SK-N-SH treated with all-trans-retinoic acid at 6 μM for 48 hours (cell line): ENCODE data around the gene NDC80.

Source experiments
- ARNTL ChIP-seq: fragments of 450-650 bp; formaldehyde crosslinking; IDR thresholded peaks from 2 replicates; pipeline ENCODE4 v1.5.0; 2020; ENCODE audit warnings: low read depth, mild to moderate bottlenecking, moderate library complexity, borderline replicate concordance
- BACH2 ChIP-seq: fragments of 250-450 bp; sonication (Bioruptor Pico); IDR thresholded peaks from 2 replicates; pipeline ENCODE4 v1.9.0; 2021; ENCODE audit warnings: mild to moderate bottlenecking, borderline replicate concordance
- ISL1 ChIP-seq: fragments of 250-450 bp; sonication (Bioruptor Pico); IDR thresholded peaks from 2 replicates; pipeline ENCODE4 v2.1.2; 2022; ENCODE audit warnings: mild to moderate bottlenecking, moderate library complexity
- PPARA ChIP-seq: fragments of 250-450 bp; sonication (Bioruptor Pico); IDR thresholded peaks from 2 replicates; pipeline ENCODE4 v1.5.0; 2020; ENCODE audit warnings: mild to moderate bottlenecking, borderline replicate concordance
- TCF4 ChIP-seq: fragments of 250-450 bp; sonication (Bioruptor Pico); IDR thresholded peaks from 2 replicates; pipeline ENCODE4 v1.8.0; 2021; ENCODE audit warnings: mild to moderate bottlenecking, moderate library complexity, borderline replicate concordance
- ZFP3 ChIP-seq: fragments of 250-450 bp; sonication (Bioruptor Pico); IDR thresholded peaks from 2 replicates; pipeline ENCODE4 v1.5.0; 2020; ENCODE audit warnings: mild to moderate bottlenecking, moderate library complexity
- ZFP30 ChIP-seq: fragments of 450-650 bp; formaldehyde crosslinking; IDR thresholded peaks from 2 replicates; pipeline ENCODE4 v1.5.0; 2022; ENCODE audit warnings: mild to moderate bottlenecking, moderate library complexity
- ZNF565 ChIP-seq: fragments of 450-650 bp; formaldehyde crosslinking; conservative IDR thresholded peaks from 2 replicates; pipeline ENCODE4 v1.5.0; 2020; ENCODE audit warnings: low read depth, mild to moderate bottlenecking, moderate library complexity
- ZNF70 ChIP-seq: fragments of 450-650 bp; formaldehyde crosslinking; IDR thresholded peaks from 2 replicates; pipeline ENCODE4 v1.5.0; 2020; ENCODE audit warnings: mild to moderate bottlenecking, moderate library complexity

- TF ChIP-seq ZFP3 (CRISPR knock-in tag) (no peak), ISL1 (CRISPR knock-in tag) (no peak), ARNTL (CRISPR knock-in tag) (no peak), ZFP30 (CRISPR knock-in tag) (no peak), TCF4 (CRISPR knock-in tag) (no peak), ZNF565 (CRISPR knock-in tag) (no peak), BACH2 (CRISPR knock-in tag) (no peak), ZNF70 (no peak), PPARA (CRISPR knock-in tag) (no peak)
Measured at GRCh38 chr18:2573408-2573807, 2.1 kb downstream of the NDC80 start.
